IPS-15b (cell line): ENCODE results near the gene CCDC14.

Source experiments
- H3K27me3 ChIP-seq: one replicate; pipeline ENCODE4 v1.6.1; 2013; ENCODE audit warnings: low read length; ENCODE audit not compliant: control insufficient read depth, insufficient read depth
- H3K36me3 ChIP-seq: one replicate; pipeline ENCODE4 v1.6.1; 2013; ENCODE audit warnings: low read length; ENCODE audit not compliant: control insufficient read depth, insufficient read depth
- H3K4me1 ChIP-seq: one replicate; pipeline ENCODE4 v1.6.1; 2013; ENCODE audit warnings: mild to moderate bottlenecking, low read length; ENCODE audit not compliant: control insufficient read depth, insufficient read depth
- H3K4me3 ChIP-seq: one replicate; pipeline ENCODE4 v1.5.1; 2013; ENCODE audit warnings: low read depth, low read length
- H3K9ac ChIP-seq: one replicate; pipeline ENCODE4 v1.6.1; 2013; ENCODE audit warnings: low read depth, mild to moderate bottlenecking, low read length
- H3K9me3 ChIP-seq: one replicate; pipeline ENCODE4 v1.6.1; 2013; ENCODE audit warnings: mild to moderate bottlenecking, low read length; ENCODE audit not compliant: control insufficient read depth, insufficient read depth

Gene CCDC14

DNA sequence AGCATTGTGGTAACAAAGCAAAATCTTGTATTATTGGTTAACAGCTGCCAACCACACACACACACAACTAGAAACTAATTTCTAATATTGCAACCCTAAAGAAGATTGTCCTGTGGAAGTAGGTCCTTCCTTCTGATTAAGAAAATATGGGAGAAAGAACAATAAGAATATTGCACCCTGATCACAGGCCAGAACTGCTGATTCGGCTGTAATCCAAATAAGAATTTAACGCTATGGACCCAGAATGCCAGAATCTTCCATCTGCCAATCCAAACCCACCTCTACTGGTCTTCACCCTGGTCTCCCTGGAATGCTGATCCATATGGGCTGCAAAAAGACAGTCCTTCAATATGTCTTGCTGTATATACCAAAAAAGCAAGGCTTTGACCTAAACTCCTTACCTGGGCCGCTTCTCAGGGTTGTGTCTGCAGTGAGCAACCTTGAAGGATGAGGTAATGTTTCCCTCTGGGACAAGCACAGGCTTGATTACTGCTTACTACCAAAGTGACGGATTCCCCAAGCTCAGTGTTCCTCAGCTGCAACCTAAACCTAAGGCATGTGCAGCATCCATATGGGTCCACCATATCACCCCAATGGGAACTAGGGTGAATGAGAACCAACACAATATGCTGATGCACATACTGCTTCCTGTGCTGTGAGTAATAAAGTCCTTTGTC, 8.0 kb downstream of the CCDC14 start:
- no peaks in the 10 kb centered on the region for H3K27me3 ChIP-seq
- no peaks in the 10 kb centered on the region for H3K4me1 ChIP-seq
- no peak overlapping the region for H3K4me3 ChIP-seq
- H3K9me3 ChIP-seq, result no peaks in the 10 kb centered on the region
- H3K9ac ChIP-seq, result no peak overlapping the region
- peaks cover 2% of the 10 kb centered on the region for H3K36me3 ChIP-seq

DNA sequence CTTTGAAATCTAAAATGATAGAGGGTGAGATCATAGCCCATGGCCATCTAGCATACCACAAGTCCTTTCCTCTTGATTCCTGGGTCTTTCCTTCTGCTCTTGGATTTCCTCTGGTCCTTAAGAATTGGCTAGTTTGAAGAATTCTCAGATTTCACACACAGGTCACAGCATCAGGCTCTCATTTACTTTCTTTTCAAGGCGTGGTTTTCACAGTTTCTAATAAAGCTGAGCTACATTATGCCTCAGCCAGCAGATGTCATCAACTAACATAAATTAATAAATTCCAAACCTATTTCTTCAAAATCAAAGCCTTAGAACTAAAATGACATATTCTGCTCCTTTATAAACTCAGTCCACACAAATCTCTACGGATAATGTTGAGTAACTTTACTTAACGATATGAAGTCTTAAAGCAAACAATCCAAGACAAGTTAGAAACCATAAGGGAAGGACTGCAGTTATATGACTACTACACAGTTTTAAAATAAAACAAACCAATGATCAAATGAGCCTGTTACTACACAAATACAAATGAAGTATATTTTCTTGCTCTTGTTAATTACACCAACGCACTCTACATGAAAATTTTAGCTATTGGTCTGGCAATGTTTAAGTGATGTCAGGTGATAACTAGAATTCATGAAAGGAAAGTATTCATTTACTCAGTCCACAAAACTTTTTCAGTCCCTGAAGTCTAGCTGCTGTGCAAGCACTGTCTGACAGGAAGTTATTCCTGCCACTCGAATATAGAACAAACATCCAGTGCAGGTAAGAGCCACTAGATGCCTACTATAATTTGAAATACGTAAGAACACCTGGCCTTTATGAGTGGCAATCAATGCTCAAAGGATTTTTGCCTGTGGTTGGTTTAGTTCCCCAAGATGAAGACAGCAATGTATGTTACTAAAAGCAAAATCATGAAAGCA, 9.2 kb downstream of the CCDC14 start:
- Histone ChIP-seq H3K4me1 (no peaks in the 10 kb centered on the region), H3K36me3 (peaks cover 2% of the 10 kb centered on the region), H3K9ac (no peak overlapping the region), H3K27me3 (no peaks in the 10 kb centered on the region), H3K9me3 (no peaks in the 10 kb centered on the region), H3K4me3 (no peak overlapping the region)

GRCh38 chr3:123949641-123950040, 11.4 kb downstream of the CCDC14 start:
- Histone ChIP-seq H3K4me1 (no peaks in the 10 kb centered on the region), H3K9ac (no peak overlapping the region), H3K27me3 (no peaks in the 10 kb centered on the region), H3K36me3 (peaks cover 2% of the 10 kb centered on the region), H3K4me3 (no peak overlapping the region), H3K9me3 (no peaks in the 10 kb centered on the region)

GRCh38 chr3:123948449-123948848, 12.6 kb downstream of the CCDC14 start:
- Histone ChIP-seq H3K9ac (no peak overlapping the region), H3K4me1 (no peaks in the 10 kb centered on the region), H3K36me3 (peaks cover 2% of the 10 kb centered on the region), H3K27me3 (no peaks in the 10 kb centered on the region), H3K4me3 (no peak overlapping the region), H3K9me3 (no peaks in the 10 kb centered on the region)

DNA sequence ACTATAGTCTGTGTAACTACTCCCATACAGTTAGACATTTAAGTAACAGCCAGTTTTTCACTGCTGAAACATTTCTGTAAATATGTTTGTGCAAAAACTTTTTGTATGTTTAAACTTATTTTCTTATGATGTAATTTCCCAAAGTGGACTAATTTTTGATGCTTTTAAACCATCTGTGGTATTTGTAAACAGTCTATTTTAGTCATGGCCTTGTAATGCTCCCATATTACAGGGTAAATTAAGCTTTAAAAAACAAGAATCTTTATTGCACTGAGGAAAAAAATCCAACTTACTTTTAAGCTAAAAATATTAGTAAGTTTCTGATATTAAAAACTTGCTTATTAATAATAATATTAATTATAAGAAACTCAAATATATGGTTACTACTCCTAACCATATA, 13.5 kb downstream of the CCDC14 start:
- no peaks in the 10 kb centered on the region for H3K36me3 ChIP-seq
- H3K9me3 ChIP-seq, result no peaks in the 10 kb centered on the region
- H3K27me3 ChIP-seq, result no peaks in the 10 kb centered on the region
- no peak overlapping the region for H3K9ac ChIP-seq
- no peak overlapping the region for H3K4me3 ChIP-seq
- H3K4me1 ChIP-seq, result no peaks in the 10 kb centered on the region

- Histone ChIP-seq H3K4me3 (no peak overlapping the region), H3K9ac (no peak overlapping the region), H3K9me3 (no peaks in the 10 kb centered on the region), H3K36me3 (no peaks in the 10 kb centered on the region), H3K4me1 (no peaks in the 10 kb centered on the region), H3K27me3 (no peaks in the 10 kb centered on the region)
Measured at GRCh38 chr3:123941542-123941941, 19.5 kb downstream of the CCDC14 start.

DNA sequence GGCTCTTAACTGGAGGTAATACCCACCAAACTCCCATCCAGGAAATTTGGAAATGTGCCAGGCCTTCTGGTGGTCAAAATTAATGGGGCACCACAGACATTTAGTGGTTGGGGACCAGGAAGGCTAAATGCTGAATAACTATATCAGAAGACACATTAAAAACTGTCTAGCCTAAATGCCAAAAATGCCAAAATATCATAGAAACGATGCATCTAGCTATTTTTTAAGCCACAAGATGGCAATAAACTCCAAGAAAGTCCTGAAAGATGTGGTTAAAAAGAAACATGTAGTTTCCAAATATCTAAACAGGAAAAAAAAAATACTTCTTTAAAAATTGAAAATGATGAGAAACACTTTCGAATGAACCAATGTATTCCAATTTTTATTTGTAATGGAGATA, 19.9 kb downstream of the CCDC14 start:
- Histone ChIP-seq H3K4me1 (no peaks in the 10 kb centered on the region), H3K9me3 (no peaks in the 10 kb centered on the region), H3K27me3 (no peaks in the 10 kb centered on the region), H3K4me3 (no peak overlapping the region), H3K9ac (no peak overlapping the region), H3K36me3 (no peaks in the 10 kb centered on the region)

DNA sequence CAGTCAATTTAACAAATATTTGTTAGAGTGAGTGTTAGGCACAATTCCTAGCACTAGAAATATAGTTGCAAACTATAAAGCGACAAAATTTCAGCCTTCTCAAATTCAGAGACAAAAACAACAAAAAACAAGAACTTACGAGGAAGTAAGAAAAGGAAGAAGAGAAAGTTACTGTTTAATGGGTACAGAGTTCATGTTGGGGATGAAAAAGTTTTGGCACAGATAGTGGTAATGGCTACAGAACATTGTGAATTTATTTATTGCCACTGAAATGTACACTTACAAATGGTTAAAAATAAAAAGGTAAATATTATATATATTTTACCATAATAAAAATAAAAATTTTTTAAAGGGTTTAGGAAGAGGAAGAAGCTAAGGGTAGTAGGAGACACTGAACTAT, 21.3 kb downstream of the CCDC14 start:
- Histone ChIP-seq H3K9ac (no peak overlapping the region), H3K36me3 (no peaks in the 10 kb centered on the region), H3K4me3 (no peak overlapping the region), H3K27me3 (no peaks in the 10 kb centered on the region), H3K9me3 (no peaks in the 10 kb centered on the region), H3K4me1 (no peaks in the 10 kb centered on the region)

GRCh38 chr3:123936400-123936799, 24.6 kb downstream of the CCDC14 start:
- Histone ChIP-seq H3K36me3 (no peaks in the 10 kb centered on the region), H3K27me3 (no peaks in the 10 kb centered on the region), H3K4me1 (no peaks in the 10 kb centered on the region), H3K9ac (no peak overlapping the region), H3K4me3 (no peak overlapping the region), H3K9me3 (no peaks in the 10 kb centered on the region)

DNA sequence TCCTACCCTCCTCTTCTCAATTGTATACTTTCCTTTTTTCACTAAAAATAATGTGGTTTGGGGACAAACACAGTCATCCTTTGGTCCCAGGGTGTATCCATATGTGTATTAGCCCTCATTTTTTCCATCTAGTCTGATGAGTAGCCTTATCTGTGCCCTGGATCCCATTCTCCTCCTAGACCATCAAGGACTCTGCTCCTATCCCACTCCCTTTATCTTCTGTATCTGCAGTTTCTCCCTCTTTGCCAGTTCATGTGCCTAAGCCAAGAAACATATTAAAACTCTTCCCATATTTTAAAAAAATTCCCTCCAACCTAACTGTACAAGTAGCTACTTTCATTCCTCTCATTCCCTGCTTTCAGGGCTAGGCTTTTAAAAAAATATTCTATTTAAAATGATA, 25.2 kb downstream of the CCDC14 start:
- H3K4me1 ChIP-seq, result no peaks in the 10 kb centered on the region
- no peaks in the 10 kb centered on the region for H3K9me3 ChIP-seq
- H3K36me3 ChIP-seq, result no peaks in the 10 kb centered on the region
- H3K4me3 ChIP-seq, result no peak overlapping the region
- H3K9ac ChIP-seq, result no peak overlapping the region
- no peaks in the 10 kb centered on the region for H3K27me3 ChIP-seq

DNA sequence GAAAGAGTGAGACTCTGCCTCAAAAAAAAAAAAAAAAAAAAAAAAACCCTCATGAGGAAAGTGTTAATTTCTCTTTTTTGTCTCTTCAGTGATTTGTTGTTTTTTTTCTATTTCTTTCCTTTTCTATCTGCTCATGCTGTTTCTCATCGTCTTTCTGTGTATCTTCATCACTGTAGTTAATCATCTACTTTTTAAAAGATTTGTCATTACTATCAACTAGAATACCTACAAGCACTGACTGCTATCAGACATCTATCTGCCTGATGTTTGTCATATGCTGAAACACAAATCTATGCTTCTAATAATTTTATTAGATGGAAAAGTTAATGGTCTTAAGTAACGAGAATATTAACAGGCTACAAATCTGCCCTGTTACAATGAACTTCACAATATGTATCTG, 26.8 kb downstream of the CCDC14 start:
- no peaks in the 10 kb centered on the region for H3K4me1 ChIP-seq
- no peaks in the 10 kb centered on the region for H3K27me3 ChIP-seq
- H3K4me3 ChIP-seq, result no peak overlapping the region
- no peaks in the 10 kb centered on the region for H3K9me3 ChIP-seq
- H3K36me3 ChIP-seq, result no peaks in the 10 kb centered on the region
- no peak overlapping the region for H3K9ac ChIP-seq

DNA sequence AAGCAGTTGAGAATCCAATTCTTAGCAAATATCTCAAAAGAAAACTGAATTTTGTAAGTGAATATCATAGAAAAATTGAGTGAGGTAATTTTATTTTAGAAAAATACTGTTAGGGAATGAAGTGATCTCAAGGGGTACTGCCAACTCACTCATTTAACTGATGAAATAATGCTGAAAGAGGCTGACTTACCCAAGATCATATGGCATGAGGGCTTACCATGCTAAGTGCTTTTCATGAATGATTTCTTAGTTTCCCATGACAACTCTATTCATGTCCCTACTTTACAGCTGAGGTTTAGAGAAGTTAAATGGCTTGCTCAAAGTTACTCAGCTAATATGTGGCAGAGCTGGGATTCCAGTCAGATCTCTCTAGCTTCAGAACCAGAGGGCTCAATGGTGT, 30.6 kb downstream of the CCDC14 start:
- no peaks in the 10 kb centered on the region for H3K36me3 ChIP-seq
- H3K27me3 ChIP-seq, result no peaks in the 10 kb centered on the region
- no peak overlapping the region for H3K4me3 ChIP-seq
- H3K9me3 ChIP-seq, result no peaks in the 10 kb centered on the region
- no peak overlapping the region for H3K9ac ChIP-seq
- no peaks in the 10 kb centered on the region for H3K4me1 ChIP-seq
